NCI-H2107 treated with DMSO at 0.1 percent for 48 hours (cell line): ENCODE measurements around the gene TWF1.
"Not testable (repeated sequence)": the region's sequence is repeated elsewhere in the genome, so short reads cannot be mapped to it uniquely, and the experiment has no call there.

Experiments used
- DNase-seq: peaks from one replicate; lab custom pipeline; 2025; ENCODE audit not compliant: unreplicated experiment; lab: John Stamatoyannopoulos, UW

Gene TWF1

GRCh38 chr12:43805860-43806736 is at the start of gene TWF1:
TWF1 (minus strand) TSS chr12:43806317; CDS start chr12:43806245, 72 bp downstream.
- DNase-seq: peak; percentile 59

DNA sequence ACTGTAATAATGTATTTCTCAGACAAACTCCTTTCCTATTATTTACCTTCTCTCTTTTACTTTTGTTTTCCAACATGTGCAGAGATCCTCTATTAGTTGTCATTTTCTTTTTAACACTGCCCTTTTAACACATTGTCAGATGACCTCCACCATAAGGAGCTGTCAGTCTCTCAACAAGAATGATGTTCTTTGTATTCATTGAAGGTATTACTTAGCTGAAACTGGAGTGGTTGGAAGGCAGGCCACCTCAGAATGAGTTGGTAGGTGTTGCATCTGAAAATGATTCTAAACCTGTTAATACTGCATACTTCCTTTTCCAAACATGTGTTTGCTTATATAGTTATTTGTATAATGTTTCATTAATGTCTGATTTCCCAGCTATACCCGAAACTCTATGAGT is 46.6 kb upstream of the TWF1 start:
- DNase-seq: no peak

DNA sequence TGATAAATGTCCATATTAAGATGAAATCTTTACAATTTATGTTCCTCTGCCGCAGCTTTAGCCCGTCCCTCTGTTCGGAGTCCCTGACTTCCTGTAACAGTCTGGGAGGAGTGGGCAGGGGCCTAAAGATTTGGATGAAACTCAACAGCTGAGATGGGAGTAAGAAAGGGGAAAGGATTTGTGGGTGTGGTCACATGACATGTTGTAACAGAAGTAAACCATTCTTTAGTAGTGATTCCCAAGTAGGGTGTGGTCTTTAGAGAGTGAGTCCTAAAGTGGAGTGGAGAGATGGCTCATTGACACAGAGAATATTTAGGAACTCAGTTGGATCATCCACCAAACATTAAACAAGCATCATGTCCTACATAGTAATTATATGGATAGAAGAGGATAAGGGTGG is 42.7 kb upstream of the TWF1 start:
- no peak for DNase-seq

- no peak for DNase-seq
Observed at GRCh38 chr12:43848226-43848507, 42.0 kb upstream of the TWF1 start.

GRCh38 chr12:43847425-43848225 is 41.5 kb upstream of the TWF1 start:
- not testable (repeated sequence) for DNase-seq

- no peak for DNase-seq
Observed at GRCh38 chr12:43842259-43842658, 36.1 kb upstream of the TWF1 start.

- no peak for DNase-seq
Observed at GRCh38 chr12:43841253-43841652, 35.1 kb upstream of the TWF1 start.

- no peak for DNase-seq
Observed at GRCh38 chr12:43840338-43840737, 34.2 kb upstream of the TWF1 start.

- no peak for DNase-seq
Observed at GRCh38 chr12:43836475-43836989, 30.4 kb upstream of the TWF1 start.

DNA sequence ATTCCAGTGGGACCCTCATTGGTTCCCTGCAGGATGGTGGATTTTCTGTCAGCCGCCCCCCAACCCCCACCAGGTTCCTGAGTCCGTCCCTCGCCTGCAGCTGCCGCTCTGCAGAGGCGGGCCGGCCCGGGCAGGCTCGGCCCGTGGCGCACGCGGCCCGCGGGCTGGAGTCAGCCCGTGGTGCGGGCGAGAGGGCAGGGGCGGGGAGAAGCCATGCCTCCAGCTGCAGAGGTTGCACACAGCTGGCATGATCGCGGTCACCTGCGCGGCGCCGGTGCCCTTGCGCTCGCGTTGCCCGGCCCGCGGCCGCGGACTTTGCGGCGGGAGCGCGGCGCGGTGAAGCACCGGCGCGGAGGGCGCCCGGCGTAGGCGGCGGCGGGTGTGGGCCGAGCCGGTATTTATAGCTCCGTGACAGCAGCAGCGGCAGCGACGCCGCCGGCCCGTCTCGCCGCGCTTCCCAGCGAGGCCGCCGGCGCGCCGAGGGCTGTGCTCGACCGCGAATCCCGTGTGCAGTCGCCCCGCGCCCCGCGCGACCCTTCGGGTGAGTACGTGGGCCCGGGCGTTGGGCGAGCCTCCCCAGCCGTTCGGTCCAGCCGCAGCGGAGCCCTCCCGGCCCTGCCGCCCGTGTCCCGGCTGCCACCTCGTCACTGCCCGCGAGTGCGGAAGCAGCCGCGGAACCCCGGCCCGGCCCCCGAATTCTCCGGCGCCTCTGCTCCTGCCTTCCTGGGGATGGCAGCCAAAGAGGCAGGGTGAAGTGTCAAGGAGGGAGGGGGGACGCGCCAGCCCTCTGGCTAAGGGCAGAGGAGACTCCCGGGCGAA is 29.7 kb upstream of the TWF1 start, which contains the start of gene TMEM117:
TSS of gene TMEM117 (plus strand) at position 426 of the 819 bp plus-strand sequence.
- no peak for DNase-seq

DNA sequence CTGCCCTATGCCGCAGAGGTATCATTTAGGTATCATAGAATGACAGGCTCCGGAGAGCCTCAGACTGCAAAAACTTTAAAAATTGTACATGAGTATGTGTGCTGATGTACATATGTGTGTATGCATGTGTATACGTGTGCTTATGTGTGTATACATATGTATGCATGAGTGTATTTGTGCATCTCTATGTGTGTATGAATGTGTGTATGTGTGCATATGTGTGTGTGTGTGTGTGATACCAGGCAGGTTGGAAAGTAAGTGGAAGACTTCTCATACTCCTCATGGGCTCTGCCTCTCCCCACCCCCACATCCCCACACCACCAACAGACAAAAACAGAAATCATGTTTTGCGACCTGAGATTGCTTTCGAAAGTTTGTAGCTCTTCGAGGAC is 29.1 kb upstream of the TWF1 start:
- no peak for DNase-seq

DNA sequence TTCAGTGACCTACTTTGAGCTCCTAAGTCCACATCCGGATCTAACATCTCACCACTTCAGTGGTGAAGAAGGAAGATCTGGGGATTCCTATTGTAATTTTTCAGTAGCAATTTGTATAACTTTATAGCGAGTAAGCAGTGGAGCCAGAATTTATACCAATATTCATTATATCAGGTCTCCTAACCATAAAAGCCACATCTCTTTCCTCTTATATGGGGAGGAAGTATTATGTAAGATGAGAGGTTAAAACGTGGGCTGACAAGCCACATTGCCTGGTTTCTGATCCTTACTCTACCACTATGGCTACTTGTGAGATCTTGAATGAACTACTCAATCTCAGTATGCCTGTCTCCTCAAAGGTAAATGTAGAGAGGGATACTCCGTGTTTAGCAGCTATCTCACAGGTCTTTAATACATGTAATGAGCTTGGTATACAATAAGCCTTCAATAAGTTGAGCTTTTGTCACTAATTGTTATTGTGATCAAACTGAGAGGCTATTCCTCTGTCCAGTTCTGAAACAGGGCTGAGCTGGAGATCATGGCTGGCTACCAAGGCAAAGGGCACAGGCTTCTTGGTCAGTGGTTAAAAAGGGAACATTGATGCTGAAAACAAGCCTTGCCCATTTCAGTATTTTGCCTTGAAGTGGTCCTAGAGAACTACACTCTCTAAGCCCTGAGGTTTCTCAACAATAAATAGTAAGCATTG is 26.5 kb upstream of the TWF1 start:
- no peak for DNase-seq

- DNase-seq: no peak
Observed at GRCh38 chr12:43827093-43827492, 21.0 kb upstream of the TWF1 start.

- no peak for DNase-seq
Observed at GRCh38 chr12:43826681-43827080, 20.6 kb upstream of the TWF1 start.

- DNase-seq: no peak
Observed at GRCh38 chr12:43824207-43824775, 18.2 kb upstream of the TWF1 start.

DNA sequence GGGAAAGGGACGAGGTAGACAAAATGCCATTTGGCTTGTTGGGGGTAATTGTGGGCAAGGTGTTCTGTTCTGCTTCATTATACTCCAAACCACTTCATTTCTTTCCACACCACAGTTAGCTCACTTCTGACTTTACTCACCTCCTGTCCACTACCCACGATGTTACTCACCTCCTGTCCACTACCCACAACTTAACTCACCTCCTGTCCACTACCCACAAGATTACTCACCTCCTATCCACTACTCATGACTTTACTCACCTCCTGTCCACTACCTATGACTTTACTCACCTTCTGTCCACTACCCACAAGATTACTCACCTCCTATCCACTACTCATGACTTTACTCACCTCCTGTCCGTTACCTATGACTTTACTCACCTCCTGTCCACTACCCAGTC is 10.1 kb upstream of the TWF1 start:
- DNase-seq: no peak

- peak; percentile 56 for DNase-seq
Observed at GRCh38 chr12:43815416-43815815, 9.3 kb upstream of the TWF1 start.

DNA sequence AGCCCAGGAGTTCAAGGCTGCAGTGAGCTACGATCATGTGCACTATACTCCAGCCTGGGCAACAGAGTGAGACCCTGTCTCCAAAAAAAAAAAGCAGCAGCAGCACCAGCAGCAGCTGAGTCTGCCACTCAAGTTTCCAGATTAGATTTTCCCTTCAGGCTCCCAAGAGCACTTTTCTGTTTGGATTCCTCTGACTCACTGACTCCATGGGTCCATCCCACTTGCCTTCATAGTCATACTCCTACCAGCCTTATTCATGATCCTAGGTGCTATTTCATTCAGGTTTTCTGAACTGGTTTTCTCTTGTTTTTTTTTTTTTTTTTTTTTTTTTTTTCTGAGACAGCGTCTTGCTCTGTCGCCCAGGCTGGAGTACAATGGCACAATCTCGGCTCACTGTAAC is 6.8 kb upstream of the TWF1 start:
- DNase-seq: no peak

GRCh38 chr12:43812057-43812456 is 5.9 kb upstream of the TWF1 start:
- no peak for DNase-seq

- DNase-seq: no peak
Observed at GRCh38 chr12:43807386-43807785, 1.3 kb upstream of the TWF1 start.
